ENCODE data around the gene IL26. TPM values are rescaled to one million over a fixed set of nuclear protein-coding genes. Genes with fewer than 3 reads are reported as not detected.
A peak's percentile ranks its signal among the peaks of the same experiment; 100 is the strongest.

Gene IL26
- polyA plus RNA-seq, 1 experiment: not detected

- ChIA-PET POLR2A (no interaction called here), CTCF (interaction anchor here (0.6 kb wide), 1 partner anchor 44 kb away, joined by 3 read pairs; no protein-coding TSS in a partner anchor)
- no peak overlapping the region for H3K4me3 ChIP-seq (ENCODE audit: low read depth, low read length)
These were observed 43.4 kb upstream of the IL26 start for GRCh38 chr12:68268967-68269366.

DNA sequence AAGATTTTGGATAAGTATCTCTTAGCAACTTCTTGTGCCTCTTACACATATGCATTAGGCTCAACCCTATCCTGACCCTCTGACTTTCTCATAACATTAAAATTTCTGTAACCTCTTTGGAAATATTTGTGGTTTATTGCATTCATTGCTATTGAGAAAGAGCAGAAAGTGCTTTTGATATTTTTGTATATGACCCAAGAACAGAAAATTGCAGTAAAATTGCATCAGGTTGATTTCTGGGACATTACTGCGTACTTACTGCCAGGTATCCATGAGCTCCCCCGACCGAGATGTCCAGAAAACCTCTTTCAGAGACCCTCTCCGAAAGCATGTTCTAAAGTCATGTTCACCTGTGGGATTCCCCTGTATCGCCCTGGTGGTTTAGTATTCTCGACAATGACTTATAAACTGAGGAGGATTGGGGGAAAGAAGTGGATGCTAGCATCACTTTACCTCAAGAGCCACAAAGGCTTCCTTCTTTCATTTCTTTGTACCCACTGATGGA, 42.3 kb upstream of the IL26 start:
- H3K36me3 ChIP-seq (ENCODE audit: control insufficient read depth, insufficient read depth, low read length): no peaks in the 10 kb centered on the region
- no peak overlapping the region for H3K4me3 ChIP-seq (ENCODE audit: low read depth, low read length)
- H3K27me3 ChIP-seq (ENCODE audit: control insufficient read depth, insufficient read depth, low read length): no peaks in the 10 kb centered on the region
- ChIA-PET CTCF (no interaction called here), POLR2A (no interaction called here)
- TF ChIP-seq, protein P1, sequence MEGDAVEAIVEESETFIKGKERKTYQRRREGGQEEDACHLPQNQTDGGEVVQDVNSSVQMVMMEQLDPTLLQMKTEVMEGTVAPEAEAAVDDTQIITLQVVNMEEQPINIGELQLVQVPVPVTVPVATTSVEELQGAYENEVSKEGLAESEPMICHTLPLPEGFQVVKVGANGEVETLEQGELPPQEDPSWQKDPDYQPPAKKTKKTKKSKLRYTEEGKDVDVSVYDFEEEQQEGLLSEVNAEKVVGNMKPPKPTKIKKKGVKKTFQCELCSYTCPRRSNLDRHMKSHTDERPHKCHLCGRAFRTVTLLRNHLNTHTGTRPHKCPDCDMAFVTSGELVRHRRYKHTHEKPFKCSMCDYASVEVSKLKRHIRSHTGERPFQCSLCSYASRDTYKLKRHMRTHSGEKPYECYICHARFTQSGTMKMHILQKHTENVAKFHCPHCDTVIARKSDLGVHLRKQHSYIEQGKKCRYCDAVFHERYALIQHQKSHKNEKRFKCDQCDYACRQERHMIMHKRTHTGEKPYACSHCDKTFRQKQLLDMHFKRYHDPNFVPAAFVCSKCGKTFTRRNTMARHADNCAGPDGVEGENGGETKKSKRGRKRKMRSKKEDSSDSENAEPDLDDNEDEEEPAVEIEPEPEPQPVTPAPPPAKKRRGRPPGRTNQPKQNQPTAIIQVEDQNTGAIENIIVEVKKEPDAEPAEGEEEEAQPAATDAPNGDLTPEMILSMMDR (IDR thresholded peaks at IDR 0.05; ENCODE audit: insufficient read depth, low read depth, low read length): no peak
- peak; percentile 80 for DNase-seq (ENCODE audit: low read depth)

More at GRCh38 chr12:68268967-68269366, 43.4 kb upstream of the IL26 start:
- no peak for DNase-seq (ENCODE audit: low read depth)
- TF ChIP-seq, protein P1 (IDR thresholded peaks at IDR 0.05; ENCODE audit: insufficient read depth, low read depth, low read length): no peak
- H3K27me3 ChIP-seq (ENCODE audit: control insufficient read depth, insufficient read depth, low read length): no peaks in the 10 kb centered on the region
- H3K36me3 ChIP-seq (ENCODE audit: control insufficient read depth, insufficient read depth, low read length): no peaks in the 10 kb centered on the region

- DNase-seq (ENCODE audit: low read depth): no peak
- Histone ChIP-seq H3K27me3 (ENCODE audit: control insufficient read depth, insufficient read depth, low read length) (no peaks in the 10 kb centered on the region), H3K36me3 (ENCODE audit: control insufficient read depth, insufficient read depth, low read length) (no peaks in the 10 kb centered on the region), H3K4me3 (ENCODE audit: low read depth, low read length) (no peak overlapping the region)
- TF ChIP-seq, protein P1 (IDR thresholded peaks at IDR 0.05; ENCODE audit: insufficient read depth, low read depth, low read length): no peak
- CTCF ChIA-PET: interaction anchor here (1.0 to 1.2 kb wide), 2 partner anchors 13 to 42 kb away, joined by 3 read pairs; no protein-coding TSS in a partner anchor
- POLR2A ChIA-PET: interaction anchor here (0.5 kb wide), 1 partner anchor 214 kb away, joined by 3 read pairs; no protein-coding TSS in a partner anchor
These were observed 39.2 kb upstream of the IL26 start for GRCh38 chr12:68264857-68265256.

GRCh38 chr12:68264158-68264855, 38.7 kb upstream of the IL26 start:
- TF ChIP-seq, protein P1 (IDR thresholded peaks at IDR 0.05; ENCODE audit: insufficient read depth, low read depth, low read length): no peak
- no peak for DNase-seq (ENCODE audit: low read depth)
- CTCF ChIA-PET: interaction anchor here (1.0 kb wide), 1 partner anchor 13 kb away, joined by 3 read pairs; no protein-coding TSS in a partner anchor
- H3K27me3 ChIP-seq (ENCODE audit: control insufficient read depth, insufficient read depth, low read length): no peaks in the 10 kb centered on the region
- no peak overlapping the region for H3K4me3 ChIP-seq (ENCODE audit: low read depth, low read length)
- H3K36me3 ChIP-seq (ENCODE audit: control insufficient read depth, insufficient read depth, low read length): no peaks in the 10 kb centered on the region
- POLR2A ChIA-PET: interaction anchor here (0.5 kb wide), 1 partner anchor 215 kb away, joined by 3 read pairs; no protein-coding TSS in a partner anchor

DNA sequence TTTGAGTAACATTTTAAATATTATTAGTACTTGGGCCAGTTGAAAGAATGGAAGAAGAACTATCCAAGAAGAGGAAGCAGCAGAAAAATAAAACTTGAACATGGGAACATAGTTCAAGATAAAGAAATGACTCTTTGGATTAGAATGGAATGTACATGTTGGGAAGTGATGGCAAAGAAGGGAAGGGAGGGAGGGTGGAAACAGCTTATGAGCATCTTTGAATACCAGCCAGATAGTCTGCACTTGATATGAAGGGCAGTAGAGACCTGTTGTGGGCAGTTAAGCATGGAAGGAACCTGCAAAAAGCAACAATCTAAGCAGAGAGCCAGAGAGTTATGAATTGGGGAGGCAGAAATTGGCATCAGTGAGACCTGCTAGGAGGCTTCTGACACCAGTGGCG, 37.8 kb upstream of the IL26 start:
- POLR2A ChIA-PET: no interaction called here
- TF ChIP-seq, protein P1 (IDR thresholded peaks at IDR 0.05; ENCODE audit: insufficient read depth, low read depth, low read length): no peak
- no peak for DNase-seq (ENCODE audit: low read depth)
- Histone ChIP-seq H3K27me3 (ENCODE audit: control insufficient read depth, insufficient read depth, low read length) (no peaks in the 10 kb centered on the region), H3K4me3 (ENCODE audit: low read depth, low read length) (no peak overlapping the region), H3K36me3 (ENCODE audit: control insufficient read depth, insufficient read depth, low read length) (no peaks in the 10 kb centered on the region)
- CTCF ChIA-PET: no interaction called here
